GM10248 (cell line): ENCODE measurements around the gene ZNF117.
"Not testable (repeated sequence)": the region's sequence is repeated elsewhere in the genome, so short reads cannot be mapped to it uniquely, and the experiment has no call there.

Experiments
- CTCF ChIA-PET: fragments of 300-600 bp; sonication (Branson Sonifier 250); formaldehyde crosslinking; extraction: SDS; loops from one replicate; lab custom pipeline; 2021; ENCODE audit warnings: antibody characterized with exemption; lab: Yijun Ruan, JAX
- POLR2A ChIA-PET: fragments of 350-650 bp; sonication (Branson Sonifier 250); formaldehyde crosslinking; extraction: SDS; loops from one replicate; lab custom pipeline; 2020; ENCODE audit warnings: antibody characterized with exemption; lab: Yijun Ruan, JAX
- DNase-seq: peaks from one replicate; pipeline ENCODE4 v3.0.0; 2012; ENCODE audit errors: extremely low spot score
- CTCF ChIP-seq: IDR thresholded peaks from 2 replicates; pipeline ENCODE4 v1.5.1; 2012; ENCODE audit warnings: mild to moderate bottlenecking, low read depth; ENCODE audit errors: extremely low read depth, missing control alignments, control extremely low read depth

The ZNF117 gene

GRCh38 chr7:64990936-64991335 is at the start of gene ZNF117:
Gene ZNF117, minus strand, starts transcription at chr7:64991036.
- CTCF ChIA-PET = no interaction called here

GRCh38 chr7:65038767-65039166 is 47.9 kb upstream of the ZNF117 start:
- POLR2A ChIA-PET = interaction anchor here (0.6 to 1.7 kb wide), 4 partner anchors 19 to 999 kb away, joined by 3 to 4 read pairs (median 3); partner anchors contain the start of gene ERV3-1
- peak; percentile 6 for DNase-seq
- CTCF ChIA-PET = not testable (repeated sequence)

More at GRCh38 chr7:64990936-64991335, at the start of gene ZNF117:
- POLR2A ChIA-PET = no interaction called here
- DNase-seq = no peak
- TF ChIP-seq CTCF = no peak

GRCh38 chr7:65037740-65038688 is 47.2 kb upstream of the ZNF117 start:
- POLR2A ChIA-PET = interaction anchor here (0.6 to 1.7 kb wide), 5 partner anchors 20 to 336 kb away, joined by 3 to 5 read pairs (median 3); partner anchors contain the start of gene ERV3-1
- no peak for TF ChIP-seq CTCF
- CTCF ChIA-PET = no interaction called here
- DNase-seq = peak; percentile 93

- POLR2A ChIA-PET, DNase-seq, CTCF ChIA-PET: not testable (repeated sequence)
Observed at GRCh38 chr7:65036526-65036925, 45.7 kb upstream of the ZNF117 start.

GRCh38 chr7:65035469-65035868 is 44.6 kb upstream of the ZNF117 start:
- CTCF ChIA-PET, POLR2A ChIA-PET, DNase-seq: not testable (repeated sequence)

- POLR2A ChIA-PET, CTCF ChIA-PET, DNase-seq: not testable (repeated sequence)
Observed at GRCh38 chr7:65034120-65034782, 43.4 kb upstream of the ZNF117 start.

- CTCF ChIA-PET, DNase-seq, POLR2A ChIA-PET: not testable (repeated sequence)
Observed at GRCh38 chr7:65033391-65033790, 42.6 kb upstream of the ZNF117 start.

GRCh38 chr7:65025023-65025422 is 34.2 kb upstream of the ZNF117 start:
- CTCF ChIA-PET, POLR2A ChIA-PET, DNase-seq: not testable (repeated sequence)

GRCh38 chr7:65020978-65021377 is 30.1 kb upstream of the ZNF117 start:
- DNase-seq, CTCF ChIA-PET, POLR2A ChIA-PET: not testable (repeated sequence)

GRCh38 chr7:65009881-65010280 is 19.0 kb upstream of the ZNF117 start:
- POLR2A ChIA-PET, CTCF ChIA-PET, DNase-seq: not testable (repeated sequence)

- DNase-seq, POLR2A ChIA-PET, CTCF ChIA-PET: not testable (repeated sequence)
Observed at GRCh38 chr7:65009394-65009793, 18.6 kb upstream of the ZNF117 start.

GRCh38 chr7:65007036-65007435 is 16.2 kb upstream of the ZNF117 start:
- ChIA-PET CTCF (interaction anchor here (1.2 to 1.5 kb wide), 2 partner anchors 12 to 213 kb away, joined by 3 to 4 read pairs; partner anchors contain the start of gene ZNF138), POLR2A (interaction anchor here (0.5 to 1.2 kb wide), 4 partner anchors 31 to 445 kb away, joined by 3 to 4 read pairs (median 4); partner anchors contain the start of gene ZNF92)
- DNase-seq = not testable (repeated sequence)
